Large intestine (tissue), 3 donors: ENCODE data around the gene SLC25A28. TPM values are rescaled to one million over a fixed set of nuclear protein-coding genes. Genes with fewer than 3 reads are reported as not detected.

Source experiments
- DNase-seq, 2 donors: peaks; one replicate each; pipeline versions ENCODE4 v3.0.0 to v3.0.0-alpha.2; 2013
- H3K27ac ChIP-seq: one replicate; pipeline ENCODE4 v1.5.1; 2013; ENCODE audit warnings: low read length
- H3K27me3 ChIP-seq: 2 replicates; pipeline ENCODE4 v1.6.1; 2013; ENCODE audit warnings: low read length; ENCODE audit not compliant: control insufficient read depth, insufficient read depth
- H3K36me3 ChIP-seq: 2 replicates; pipeline ENCODE4 v1.6.1; 2013; ENCODE audit warnings: low read length; ENCODE audit not compliant: control insufficient read depth, insufficient read depth
- H3K4me1 ChIP-seq: one replicate; pipeline ENCODE4 v1.6.1; 2013; ENCODE audit warnings: low read length; ENCODE audit not compliant: control insufficient read depth, insufficient read depth
- H3K4me3 ChIP-seq: one replicate; pipeline ENCODE4 v1.5.1; 2013; ENCODE audit warnings: low read length
- H3K9me3 ChIP-seq: one replicate; pipeline ENCODE4 v1.6.1; 2013; ENCODE audit warnings: mild to moderate bottlenecking, low read depth, low read length, moderate library complexity; ENCODE audit not compliant: control insufficient read depth
- WGBS: methylation state at CpG from one replicate; pipeline ENCODE4 v1.1.5; 2013; ENCODE audit warnings: low lambda C conversion rate; ENCODE audit not compliant: insufficient coverage; 5-methylcytosine and 5-hydroxymethylcytosine counted together
- polyA plus RNA-seq: library from polyadenylated mRNA; unstranded; fragments of 120-200 nt; gene quantifications from one replicate; pipeline ENCODE4 v1.2.1, GENCODE V29; 2013

The SLC25A28 gene
- polyA plus RNA-seq, 1 donor: 50.1 TPM

DNA sequence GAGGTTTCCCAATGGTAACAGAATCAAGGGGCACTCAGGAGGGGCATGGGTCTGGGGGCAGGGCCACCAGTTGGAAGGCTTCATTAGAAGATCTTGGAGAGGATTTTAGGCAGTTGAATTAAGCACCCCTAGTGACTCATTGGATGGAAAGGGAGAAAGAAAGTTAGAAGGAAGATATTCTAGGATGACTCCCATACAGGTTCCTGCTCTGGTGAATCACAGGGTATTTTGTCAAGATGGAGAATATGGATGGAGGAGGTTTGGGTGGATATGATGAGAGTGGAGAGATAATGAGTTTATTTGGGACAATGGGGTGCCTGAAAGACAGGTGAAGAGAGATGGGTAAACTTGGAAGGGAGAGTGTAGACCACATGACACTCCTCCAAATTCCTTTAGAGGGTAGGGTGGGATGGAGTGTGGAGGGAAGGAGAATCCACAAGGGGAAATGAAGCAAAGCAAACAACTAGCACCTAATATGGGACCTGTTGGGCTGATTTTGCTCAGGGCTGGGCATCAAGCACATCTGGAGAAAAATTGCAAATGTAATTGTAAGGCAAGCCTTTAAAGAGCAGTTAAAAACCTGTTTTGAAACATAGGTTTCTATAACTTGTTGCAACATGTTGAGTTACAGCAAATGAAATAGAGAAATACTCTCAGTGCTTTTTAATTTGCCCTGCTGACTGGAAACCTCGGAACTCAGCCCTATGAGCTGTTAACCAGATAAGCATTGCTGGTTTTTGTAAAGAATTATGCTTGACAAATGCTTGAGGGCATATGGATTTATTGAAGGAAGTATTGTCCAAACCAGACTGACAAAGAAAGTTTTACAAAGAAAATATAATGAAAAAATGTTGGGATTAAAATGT is 36.2 kb upstream of the SLC25A28 start:
- DNase-seq: no peak
- WGBS: no CpG with 5 or more reads among the region's 1 CpG
- no peak overlapping the region for H3K4me3 ChIP-seq
- H3K4me1 ChIP-seq: peaks cover 5% of the 10 kb centered on the region
- H3K27ac ChIP-seq: no peak overlapping the region
- no peaks in the 10 kb centered on the region for H3K27me3 ChIP-seq
- no peaks in the 10 kb centered on the region for H3K36me3 ChIP-seq
- no peaks in the 10 kb centered on the region for H3K9me3 ChIP-seq

GRCh38 chr10:99654390-99655175 is 34.3 kb upstream of the SLC25A28 start:
- H3K9me3 ChIP-seq: no peaks in the 10 kb centered on the region
- peaks cover 5% of the 10 kb centered on the region for H3K4me1 ChIP-seq
- WGBS: 92% methylated on average over 4 of the region's 9 CpGs
- no peak for DNase-seq
- H3K27ac ChIP-seq: no peak overlapping the region
- no peaks in the 10 kb centered on the region for H3K27me3 ChIP-seq
- H3K4me3 ChIP-seq: no peak overlapping the region
- no peaks in the 10 kb centered on the region for H3K36me3 ChIP-seq

DNA sequence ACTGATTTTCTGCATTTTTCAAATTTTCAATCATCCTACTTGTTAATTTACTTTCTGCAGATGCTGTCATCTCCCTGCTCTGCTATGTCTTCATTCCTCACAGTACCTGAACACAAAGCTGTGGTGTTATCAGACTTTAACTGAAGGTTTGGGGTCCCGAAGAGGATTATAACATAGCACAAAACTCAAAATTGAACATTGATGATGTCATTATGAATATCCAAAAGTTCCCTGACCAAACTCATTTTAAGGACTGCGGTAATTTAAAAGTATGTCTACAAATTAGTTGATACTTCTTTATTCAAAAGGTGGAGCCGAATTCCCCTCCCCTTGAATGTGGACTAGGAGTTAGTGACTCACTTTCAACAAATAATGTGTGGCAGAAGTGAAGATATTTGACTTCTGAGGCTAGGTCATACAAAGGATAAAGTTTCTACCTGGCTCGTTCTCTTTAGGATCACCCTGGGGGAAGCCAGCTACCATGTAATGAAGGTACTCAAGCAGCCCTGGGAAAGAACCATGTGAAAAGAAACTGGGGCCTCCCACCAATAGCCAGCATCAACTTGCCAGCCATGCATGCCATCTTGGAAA is 32.7 kb upstream of the SLC25A28 start:
- Histone ChIP-seq H3K36me3 (no peaks in the 10 kb centered on the region), H3K4me1 (no peaks in the 10 kb centered on the region), H3K27me3 (no peaks in the 10 kb centered on the region), H3K4me3 (no peak overlapping the region), H3K9me3 (no peaks in the 10 kb centered on the region), H3K27ac (no peak overlapping the region)
- no peak for DNase-seq
- no CpG with 5 or more reads among the region's 4 CpGs for WGBS

DNA sequence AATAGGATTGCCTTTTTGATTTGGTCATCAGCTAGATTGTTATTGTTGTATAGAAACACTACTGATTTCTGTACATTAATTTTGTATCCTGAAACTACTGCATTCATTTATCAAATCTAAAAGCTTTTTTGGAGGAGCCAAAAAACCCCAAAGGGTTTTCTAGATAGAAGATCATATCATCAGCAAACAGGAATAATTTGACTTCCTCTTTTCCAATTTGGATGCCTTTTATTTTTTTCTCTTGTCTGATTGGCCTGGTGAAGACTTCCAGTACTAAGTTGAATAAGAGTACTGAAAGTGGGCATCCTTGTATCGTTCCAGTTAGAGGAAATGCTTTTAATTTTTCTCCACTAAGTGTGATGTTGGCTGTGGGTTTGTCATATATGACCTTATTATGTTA is 28.5 kb upstream of the SLC25A28 start:
- no peak for DNase-seq
- WGBS: 33% methylated on average over 1 of the region's 1 CpG
- H3K4me3 ChIP-seq: no peak overlapping the region
- no peaks in the 10 kb centered on the region for H3K27me3 ChIP-seq
- H3K9me3 ChIP-seq: no peaks in the 10 kb centered on the region
- no peak overlapping the region for H3K27ac ChIP-seq
- no peaks in the 10 kb centered on the region for H3K36me3 ChIP-seq
- no peaks in the 10 kb centered on the region for H3K4me1 ChIP-seq

- Histone ChIP-seq H3K9me3 (no peaks in the 10 kb centered on the region), H3K27me3 (no peaks in the 10 kb centered on the region), H3K27ac (no peak overlapping the region), H3K4me3 (no peak overlapping the region), H3K36me3 (no peaks in the 10 kb centered on the region), H3K4me1 (no peaks in the 10 kb centered on the region)
- no peak for DNase-seq
- WGBS: 75% methylated on average over 1 of the region's 2 CpGs
Observed at GRCh38 chr10:99647601-99648151, 27.4 kb upstream of the SLC25A28 start.

- Histone ChIP-seq H3K27ac (no peak overlapping the region), H3K9me3 (no peaks in the 10 kb centered on the region), H3K4me1 (no peaks in the 10 kb centered on the region), H3K27me3 (no peaks in the 10 kb centered on the region), H3K36me3 (no peaks in the 10 kb centered on the region), H3K4me3 (no peak overlapping the region)
- DNase-seq: no peak
Observed at GRCh38 chr10:99633832-99634231, 13.6 kb upstream of the SLC25A28 start.

GRCh38 chr10:99631496-99631895 is 11.3 kb upstream of the SLC25A28 start:
- no peak for DNase-seq
- no peaks in the 10 kb centered on the region for H3K27me3 ChIP-seq
- H3K36me3 ChIP-seq: no peaks in the 10 kb centered on the region
- WGBS: no CpG with 5 or more reads among the region's 3 CpGs
- H3K4me1 ChIP-seq: no peaks in the 10 kb centered on the region
- no peaks in the 10 kb centered on the region for H3K9me3 ChIP-seq
- H3K27ac ChIP-seq: no peak overlapping the region
- no peak overlapping the region for H3K4me3 ChIP-seq

DNA sequence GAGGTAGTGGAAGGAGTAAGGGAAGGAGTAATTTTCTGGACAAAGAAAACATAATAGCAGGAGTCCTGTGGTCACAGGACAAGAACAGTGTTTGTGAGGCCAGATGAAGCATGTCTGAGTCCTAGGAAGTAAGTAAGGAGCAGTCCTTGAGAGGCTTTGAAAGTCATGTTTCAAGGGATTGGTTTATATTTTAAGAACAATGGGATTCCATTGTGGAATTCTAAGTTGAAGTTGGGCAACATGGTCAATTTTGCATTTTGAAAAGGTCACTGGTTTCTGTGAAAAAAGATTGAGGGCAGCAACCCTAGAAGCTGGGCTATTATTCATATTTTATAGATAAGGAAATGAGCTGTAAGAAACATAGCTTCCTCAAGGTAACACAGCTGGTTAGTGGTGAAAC is 10.8 kb upstream of the SLC25A28 start:
- Histone ChIP-seq H3K27me3 (no peaks in the 10 kb centered on the region), H3K36me3 (no peaks in the 10 kb centered on the region), H3K4me3 (no peak overlapping the region), H3K9me3 (no peaks in the 10 kb centered on the region), H3K27ac (no peak overlapping the region), H3K4me1 (no peaks in the 10 kb centered on the region)
- no peak for DNase-seq

DNA sequence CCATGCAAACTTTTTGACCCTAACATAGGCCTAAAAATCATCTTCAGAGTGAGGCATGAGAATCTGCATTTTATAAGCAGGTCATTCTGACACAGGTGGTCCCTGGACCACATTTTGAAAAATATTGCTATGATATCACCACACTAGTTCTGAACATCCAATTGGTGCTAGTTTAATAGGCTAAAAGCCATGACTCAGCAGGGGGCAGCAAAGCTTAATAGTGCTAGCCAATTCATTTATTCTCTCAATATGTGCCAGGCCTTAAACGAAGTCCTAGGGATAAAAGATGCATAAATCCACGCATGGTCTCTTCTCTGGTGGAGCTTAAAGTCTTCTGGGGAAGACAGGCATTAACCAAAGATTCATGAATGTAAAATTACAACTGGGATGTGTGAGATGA is 10.2 kb upstream of the SLC25A28 start:
- peak; percentile 12 to 29 for DNase-seq
- H3K36me3 ChIP-seq: no peaks in the 10 kb centered on the region
- H3K9me3 ChIP-seq: no peaks in the 10 kb centered on the region
- H3K4me3 ChIP-seq: no peak overlapping the region
- WGBS: no CpG with 5 or more reads among the region's 2 CpGs
- H3K27me3 ChIP-seq: no peaks in the 10 kb centered on the region
- H3K4me1 ChIP-seq: no peaks in the 10 kb centered on the region
- H3K27ac ChIP-seq: no peak overlapping the region

- Histone ChIP-seq H3K4me1 (no peaks in the 10 kb centered on the region), H3K27me3 (no peaks in the 10 kb centered on the region), H3K4me3 (no peak overlapping the region), H3K36me3 (no peaks in the 10 kb centered on the region), H3K9me3 (no peaks in the 10 kb centered on the region), H3K27ac (no peak overlapping the region)
- WGBS: no CpG with 5 or more reads among the region's 3 CpGs
- DNase-seq: no peak
Observed at GRCh38 chr10:99629625-99629978, 9.4 kb upstream of the SLC25A28 start.
